Measurements from ENCODE around the gene EML2.
"Not testable (repeated sequence)": the region's sequence is repeated elsewhere in the genome, so short reads cannot be mapped to it uniquely, and the experiment has no call there.

The EML2 gene, protein sequence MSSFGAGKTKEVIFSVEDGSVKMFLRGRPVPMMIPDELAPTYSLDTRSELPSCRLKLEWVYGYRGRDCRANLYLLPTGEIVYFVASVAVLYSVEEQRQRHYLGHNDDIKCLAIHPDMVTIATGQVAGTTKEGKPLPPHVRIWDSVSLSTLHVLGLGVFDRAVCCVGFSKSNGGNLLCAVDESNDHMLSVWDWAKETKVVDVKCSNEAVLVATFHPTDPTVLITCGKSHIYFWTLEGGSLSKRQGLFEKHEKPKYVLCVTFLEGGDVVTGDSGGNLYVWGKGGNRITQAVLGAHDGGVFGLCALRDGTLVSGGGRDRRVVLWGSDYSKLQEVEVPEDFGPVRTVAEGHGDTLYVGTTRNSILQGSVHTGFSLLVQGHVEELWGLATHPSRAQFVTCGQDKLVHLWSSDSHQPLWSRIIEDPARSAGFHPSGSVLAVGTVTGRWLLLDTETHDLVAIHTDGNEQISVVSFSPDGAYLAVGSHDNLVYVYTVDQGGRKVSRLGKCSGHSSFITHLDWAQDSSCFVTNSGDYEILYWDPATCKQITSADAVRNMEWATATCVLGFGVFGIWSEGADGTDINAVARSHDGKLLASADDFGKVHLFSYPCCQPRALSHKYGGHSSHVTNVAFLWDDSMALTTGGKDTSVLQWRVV

GRCh38 chr19:45638930-45639729 lies at the start of gene EML2:
TSS of gene EML2 (minus strand) at chr19:45639397. CDS start at chr19:45639376, 21 bp downstream.
- FAIRE-seq (no peak), DNase-seq (ENCODE audit: insufficient read length, low spot score) (no peak)
- TF ChIP-seq CTCF (IDR thresholded peaks at IDR 0.05; ENCODE audit: insufficient read depth, missing control alignments): peak; percentile 23

DNA sequence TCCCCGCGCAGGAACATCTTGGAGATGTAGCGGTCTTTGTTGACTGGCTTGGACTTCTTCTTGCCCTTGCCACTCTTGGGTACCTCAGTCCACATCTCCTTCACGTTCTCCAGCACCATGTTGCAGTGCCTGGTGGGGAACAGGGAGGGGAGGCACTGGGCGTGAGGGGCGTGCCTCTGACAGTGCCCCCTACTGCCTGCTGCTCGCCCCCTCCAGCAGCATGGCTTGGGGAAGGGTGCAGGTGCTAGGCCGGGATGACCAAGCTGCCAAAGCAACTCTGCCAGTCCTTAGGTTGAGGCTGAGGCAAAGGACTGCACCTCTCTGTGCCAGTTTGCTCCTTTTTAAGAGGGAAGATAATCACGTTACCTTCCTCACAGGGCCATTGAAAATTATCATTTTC lies 48.4 kb upstream of the EML2 start:
- no peak for DNase-seq (ENCODE audit: insufficient read length, low spot score)
- TF ChIP-seq CTCF (IDR thresholded peaks at IDR 0.05; ENCODE audit: insufficient read depth, missing control alignments): no peak
- no peak for FAIRE-seq

DNA sequence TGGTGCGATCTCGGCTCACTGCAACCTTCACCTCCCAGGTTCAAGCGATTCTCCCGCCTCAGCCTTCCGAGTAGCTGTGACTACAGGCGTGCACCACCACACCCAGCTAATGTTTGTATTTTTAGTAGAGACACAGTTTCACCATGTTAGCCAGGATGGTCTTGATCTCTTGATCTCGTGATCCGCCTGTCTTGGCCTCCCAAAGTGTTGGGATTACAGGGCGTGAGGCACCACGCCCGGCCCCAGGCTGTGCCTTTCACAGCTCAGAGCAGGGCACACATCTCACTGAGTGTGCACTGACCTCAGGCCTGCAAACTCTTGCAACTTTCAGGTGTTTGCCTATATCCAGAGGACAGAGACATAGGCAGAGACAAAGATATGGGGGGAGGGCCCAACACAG lies 45.8 kb upstream of the EML2 start:
- DNase-seq (ENCODE audit: insufficient read length, low spot score); FAIRE-seq: not testable (repeated sequence)

- FAIRE-seq: no peak
- DNase-seq (ENCODE audit: insufficient read length, low spot score): no peak
- TF ChIP-seq CTCF (IDR thresholded peaks at IDR 0.05; ENCODE audit: insufficient read depth, missing control alignments): no peak
These were observed 43.7 kb upstream of the EML2 start for GRCh38 chr19:45682908-45683307.

- DNase-seq (ENCODE audit: insufficient read length, low spot score): no peak
- no peak for FAIRE-seq
- TF ChIP-seq CTCF (IDR thresholded peaks at IDR 0.05; ENCODE audit: insufficient read depth, missing control alignments): no peak
These were observed 42.9 kb upstream of the EML2 start for GRCh38 chr19:45682117-45682516.

DNA sequence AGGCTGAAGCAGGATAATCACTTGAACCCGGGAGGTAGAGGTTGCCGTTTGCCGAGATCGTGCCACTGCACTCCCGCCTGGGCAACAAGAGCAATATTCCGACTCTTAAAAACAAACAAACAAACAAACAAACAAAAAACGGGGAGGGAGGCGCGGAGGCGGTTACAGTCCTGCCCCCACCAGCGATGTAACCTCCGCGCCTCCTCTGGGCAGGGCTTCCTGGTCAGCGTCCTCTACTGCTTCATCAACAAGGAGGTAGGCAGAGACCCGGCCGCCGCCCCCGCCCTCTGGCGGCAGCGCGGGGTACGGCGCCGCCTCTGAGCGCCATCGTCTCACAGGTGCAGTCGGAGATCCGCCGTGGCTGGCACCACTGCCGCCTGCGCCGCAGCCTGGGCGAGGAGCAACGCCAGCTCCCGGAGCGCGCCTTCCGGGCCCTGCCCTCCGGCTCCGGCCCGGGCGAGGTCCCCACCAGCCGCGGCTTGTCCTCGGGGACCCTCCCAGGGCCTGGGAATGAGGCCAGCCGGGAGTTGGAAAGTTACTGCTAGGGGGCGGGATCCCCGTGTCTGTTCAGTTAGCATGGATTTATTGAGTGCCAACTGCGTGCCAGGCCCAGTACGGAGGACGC lies 42.3 kb upstream of the EML2 start:
- DNase-seq (ENCODE audit: insufficient read length, low spot score) (peak; percentile 89), FAIRE-seq (no peak)
- TF ChIP-seq CTCF (IDR thresholded peaks at IDR 0.05; ENCODE audit: insufficient read depth, missing control alignments): peak; percentile 73

All from D721Med (cell line).